ENCODE measurements around the gene CFAP410.
"Not testable (repeated sequence)": the region's sequence is repeated elsewhere in the genome, so short reads cannot be mapped to it uniquely, and the experiment has no call there.

The CFAP410 gene

DNA sequence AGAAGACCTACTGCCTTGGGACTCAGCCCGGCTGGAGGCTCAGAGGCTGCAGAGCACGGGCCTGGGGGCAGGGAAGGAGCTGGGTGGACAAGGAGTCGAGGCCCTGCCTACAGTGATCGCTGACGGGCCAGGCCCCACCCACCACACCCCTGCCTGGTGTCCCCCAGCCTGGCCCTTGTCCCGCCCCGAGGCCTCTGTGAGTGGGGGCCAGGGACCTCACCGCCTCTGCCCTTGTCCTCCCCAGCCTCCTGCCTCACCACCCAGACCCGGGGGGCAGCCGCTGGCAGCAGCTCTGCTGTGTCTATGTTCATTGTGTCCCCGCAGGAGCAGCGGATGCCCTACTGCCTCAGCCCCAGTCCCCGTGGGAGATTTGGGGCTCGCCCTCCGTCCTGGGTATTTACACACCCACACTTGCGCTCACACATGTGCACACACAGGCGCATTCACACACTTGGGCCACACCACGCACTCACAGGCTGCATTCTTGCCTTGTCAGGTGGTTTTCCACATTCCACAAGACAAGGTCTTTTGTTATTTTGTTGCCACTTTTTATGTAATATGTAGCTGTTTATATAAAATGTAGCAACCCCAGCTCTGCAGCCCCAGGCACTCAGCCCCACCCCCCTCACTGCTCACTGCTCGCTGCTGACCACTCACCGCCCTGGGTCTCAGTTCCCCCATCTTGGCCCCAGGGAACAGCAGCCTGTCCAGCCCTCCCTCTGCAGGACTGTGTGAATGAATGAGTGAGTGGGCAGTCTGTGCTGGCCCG, 32.1 kb downstream of the CFAP410 start:
- peaks cover 40% of the 10 kb centered on the region for H3K4me1 Mint-ChIP-seq
- ATAC-seq = no peak
- no peak overlapping the region for H3K27ac Mint-ChIP-seq
- no peak overlapping the region for H3K4me3 Mint-ChIP-seq
- H3K9me3 Mint-ChIP-seq = no peaks in the 10 kb centered on the region
- H3K27me3 Mint-ChIP-seq = no peaks in the 10 kb centered on the region
- peaks cover 29% of the 10 kb centered on the region for H3K36me3 Mint-ChIP-seq

DNA sequence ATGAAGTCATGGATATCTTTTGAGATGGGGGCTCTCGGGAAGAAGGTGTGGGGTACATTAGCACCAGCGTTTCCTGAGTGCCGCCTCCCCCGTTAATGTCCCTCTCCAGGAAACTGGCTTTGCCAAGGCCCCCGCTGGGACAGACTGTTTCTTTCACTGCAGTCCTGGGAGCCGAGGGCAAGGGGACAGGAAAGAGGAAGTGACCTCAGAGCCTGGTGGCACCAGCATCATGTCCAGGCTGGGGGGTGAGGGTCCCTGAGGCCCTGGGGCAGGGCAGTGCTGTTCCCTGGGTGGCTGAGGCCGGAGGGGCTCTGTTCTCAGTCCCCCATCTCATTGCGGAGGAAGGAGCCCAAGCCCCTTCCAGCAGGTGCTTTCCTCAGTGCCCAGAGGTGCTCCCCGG, 33.5 kb downstream of the CFAP410 start:
- Mint-ChIP-seq H3K4me1 (peaks cover 55% of the 10 kb centered on the region), H3K27ac (no peak overlapping the region), H3K9me3 (no peaks in the 10 kb centered on the region), H3K4me3 (no peak overlapping the region), H3K36me3 (peaks cover 17% of the 10 kb centered on the region), H3K27me3 (no peaks in the 10 kb centered on the region)
- ATAC-seq = no peak

DNA sequence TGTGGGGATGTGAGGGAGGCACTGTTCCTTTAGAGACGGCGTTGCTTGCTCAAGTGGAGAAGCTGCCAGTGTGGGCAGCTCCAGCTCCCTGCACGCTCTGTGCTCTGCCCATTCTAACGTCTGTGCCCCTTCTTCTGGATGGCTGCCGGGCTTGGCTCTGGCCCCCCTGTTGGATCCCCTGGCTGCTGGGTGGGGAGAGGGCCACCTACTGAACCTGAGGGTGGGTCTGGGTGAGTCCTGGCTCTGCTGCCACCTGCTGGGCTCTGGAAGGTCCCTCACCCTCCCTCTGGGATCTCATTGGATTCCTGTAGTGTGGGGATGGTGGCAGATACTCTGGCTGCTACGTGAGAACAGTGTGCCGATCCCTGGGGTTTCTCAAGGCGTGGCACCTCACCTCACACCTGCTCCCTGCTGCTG, 34.3 kb downstream of the CFAP410 start:
- no peak overlapping the region for H3K4me3 Mint-ChIP-seq
- H3K27ac Mint-ChIP-seq = peak overlapping the region; percentile 0
- peaks cover 57% of the 10 kb centered on the region for H3K4me1 Mint-ChIP-seq
- no peak for ATAC-seq
- H3K27me3 Mint-ChIP-seq = no peaks in the 10 kb centered on the region
- H3K9me3 Mint-ChIP-seq = no peaks in the 10 kb centered on the region
- H3K36me3 Mint-ChIP-seq = peaks cover 16% of the 10 kb centered on the region

DNA sequence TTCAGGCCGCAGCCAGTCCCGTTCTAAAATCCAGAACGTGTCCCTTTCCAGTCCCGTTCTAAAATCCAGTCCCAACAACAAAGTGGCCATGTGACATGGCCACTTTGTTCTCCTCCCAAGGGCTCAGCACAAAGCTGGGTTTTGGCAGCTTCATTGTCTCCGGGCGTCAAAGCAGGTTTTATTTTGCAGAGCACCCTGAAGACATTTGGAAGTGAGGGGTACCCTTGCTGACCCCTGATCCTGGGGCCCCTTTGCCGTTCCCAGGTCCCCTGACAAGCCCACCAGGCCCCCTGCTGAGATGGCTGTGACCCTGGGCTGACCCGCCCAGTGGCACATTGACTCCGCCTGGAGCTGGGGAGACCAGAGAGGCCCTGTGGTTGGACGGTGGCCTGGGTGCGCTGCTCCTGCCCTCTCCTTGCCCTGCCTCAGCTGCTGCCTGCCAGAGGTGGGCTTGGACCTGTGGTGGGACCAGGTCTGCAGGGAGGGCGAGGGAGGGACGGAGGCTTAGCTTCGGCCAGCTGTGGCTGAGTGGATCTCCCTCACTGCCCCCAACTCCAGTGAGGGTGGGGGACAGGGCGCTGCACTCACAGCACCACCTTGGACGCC, 35.1 kb downstream of the CFAP410 start:
- H3K4me1 Mint-ChIP-seq = peaks cover 61% of the 10 kb centered on the region
- no peaks in the 10 kb centered on the region for H3K9me3 Mint-ChIP-seq
- H3K4me3 Mint-ChIP-seq = no peak overlapping the region
- peaks cover 16% of the 10 kb centered on the region for H3K36me3 Mint-ChIP-seq
- no peak for ATAC-seq
- H3K27ac Mint-ChIP-seq = no peak overlapping the region
- no peaks in the 10 kb centered on the region for H3K27me3 Mint-ChIP-seq

DNA sequence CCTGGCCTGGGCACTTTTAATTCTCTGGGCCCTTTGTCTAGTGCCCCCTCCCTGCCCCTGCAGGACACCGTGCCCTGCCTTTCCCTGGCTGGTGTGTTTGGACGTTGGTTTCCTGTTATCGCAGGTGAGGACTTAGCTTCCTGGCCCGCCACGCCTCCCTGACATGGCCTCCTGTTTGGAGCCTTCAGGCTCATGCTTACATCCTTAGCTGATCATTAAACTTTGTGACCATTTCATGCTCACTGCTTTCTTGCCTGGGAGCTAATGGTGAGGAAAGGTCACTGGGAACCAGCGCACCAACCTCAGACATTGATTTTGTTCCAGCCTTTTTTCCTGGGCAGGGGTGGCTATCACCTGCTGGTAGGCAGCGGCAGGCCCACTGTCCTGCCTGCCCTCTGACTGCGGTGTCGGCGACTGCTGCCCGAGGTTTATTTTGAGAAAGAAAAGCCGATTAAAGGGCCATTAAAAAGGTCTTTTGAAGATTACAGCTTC, 35.7 kb downstream of the CFAP410 start:
- no peaks in the 10 kb centered on the region for H3K9me3 Mint-ChIP-seq
- H3K4me3 Mint-ChIP-seq = peak overlapping the region; percentile 49
- peak overlapping the region; percentile 46 for H3K27ac Mint-ChIP-seq
- peaks cover 16% of the 10 kb centered on the region for H3K36me3 Mint-ChIP-seq
- H3K4me1 Mint-ChIP-seq = peaks cover 66% of the 10 kb centered on the region
- no peaks in the 10 kb centered on the region for H3K27me3 Mint-ChIP-seq
- ATAC-seq = no peak

DNA sequence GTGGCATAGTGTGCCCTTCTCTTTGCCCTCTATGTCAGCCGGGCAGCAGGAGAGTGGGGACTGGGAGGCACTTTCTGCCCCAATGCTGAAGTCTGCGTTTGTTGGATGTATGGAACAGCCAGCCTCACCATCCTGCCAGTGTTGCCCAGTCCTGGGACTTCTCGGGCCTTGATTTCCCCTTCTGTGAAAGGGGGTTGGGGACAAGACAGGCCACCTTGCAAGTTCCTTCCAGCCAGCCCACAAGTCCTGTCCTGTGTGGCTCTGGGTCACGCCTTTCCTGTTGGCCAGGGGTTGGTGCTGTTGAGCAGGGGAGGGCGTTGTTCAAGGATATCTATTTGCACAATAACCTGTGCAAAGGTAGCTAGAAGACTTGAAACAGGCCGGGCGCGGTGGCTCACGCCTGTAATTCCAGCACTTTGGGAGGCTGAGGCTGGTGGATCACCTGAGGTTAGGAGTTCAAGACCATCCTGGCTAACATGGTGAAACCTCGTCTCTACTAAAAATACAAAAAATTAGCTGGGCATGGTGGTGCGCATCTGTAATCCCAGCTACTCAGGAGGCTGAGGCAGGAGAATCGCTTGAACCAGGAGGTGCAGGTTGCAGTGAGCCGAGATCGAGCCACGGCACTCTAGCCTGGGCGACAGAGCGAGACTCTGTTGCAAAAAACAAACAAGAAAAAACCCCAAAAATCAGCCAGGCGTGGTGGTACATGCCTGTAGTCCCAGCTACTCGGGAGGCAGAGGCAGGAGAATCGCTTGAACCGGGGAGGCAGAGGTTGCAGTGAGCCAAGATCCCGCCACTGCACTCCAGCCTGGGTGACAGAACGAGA, 36.4 kb downstream of the CFAP410 start:
- not testable (repeated sequence) for H3K27me3 Mint-ChIP-seq, ATAC-seq, H3K9me3 Mint-ChIP-seq
- peak overlapping the region; percentile 46 for H3K27ac Mint-ChIP-seq
- peak overlapping the region; percentile 55 for H3K4me3 Mint-ChIP-seq
- peaks cover 10% of the 10 kb centered on the region for H3K36me3 Mint-ChIP-seq
- H3K4me1 Mint-ChIP-seq = peaks cover 69% of the 10 kb centered on the region

DNA sequence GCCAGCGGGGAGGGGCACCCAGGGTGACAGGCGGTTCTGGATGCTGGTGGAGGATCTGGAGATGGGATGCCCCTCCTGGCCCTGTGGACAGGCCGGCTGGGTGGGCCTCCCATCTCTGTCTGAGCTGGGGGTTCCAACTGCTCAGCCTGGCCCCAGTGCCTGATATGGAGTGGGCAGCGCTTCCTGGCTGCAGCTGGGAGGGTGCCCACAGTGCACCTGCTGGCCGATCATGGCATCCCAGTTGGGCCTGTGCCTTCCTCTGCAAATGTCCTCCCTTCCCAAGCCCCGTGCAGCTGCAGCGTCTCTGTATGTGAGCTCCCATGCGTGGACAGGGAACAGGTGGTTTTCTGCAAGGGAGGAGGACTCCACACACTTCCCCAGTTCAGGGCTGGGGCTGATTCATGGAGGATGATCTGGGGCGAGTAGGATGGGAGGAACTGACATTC, 37.2 kb downstream of the CFAP410 start:
- H3K4me3 Mint-ChIP-seq = peak overlapping the region; percentile 82
- peaks cover 68% of the 10 kb centered on the region for H3K4me1 Mint-ChIP-seq
- peak overlapping the region; percentile 65 for H3K27ac Mint-ChIP-seq

DNA sequence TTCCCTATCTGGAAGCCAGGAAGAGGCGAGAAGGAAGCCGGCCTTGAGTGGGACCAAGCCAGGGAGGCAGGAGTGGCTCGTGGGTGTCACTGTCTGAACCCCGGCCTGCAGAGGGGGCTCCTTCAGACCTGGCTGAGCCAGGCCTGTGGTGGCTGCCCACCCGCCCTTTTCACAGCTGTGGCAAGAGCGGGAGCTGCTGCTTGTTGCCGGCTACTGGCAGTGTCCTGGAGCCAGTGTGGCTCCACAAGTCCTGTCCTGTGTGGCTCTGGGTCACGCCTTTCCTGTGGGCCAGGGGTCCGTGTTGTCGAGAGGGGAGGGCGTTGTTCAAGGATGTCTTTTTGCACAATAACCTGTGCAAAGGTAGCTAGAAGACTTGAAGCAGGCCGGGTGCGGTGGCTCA, 38.0 kb downstream of the CFAP410 start:
- no peak for ATAC-seq
- Mint-ChIP-seq H3K4me1 (peaks cover 70% of the 10 kb centered on the region), H3K9me3 (no peaks in the 10 kb centered on the region), H3K36me3 (peaks cover 4% of the 10 kb centered on the region), H3K27ac (peak overlapping the region; percentile 65), H3K27me3 (no peaks in the 10 kb centered on the region), H3K4me3 (peak overlapping the region; percentile 82)

More for the DNA sequence above, 37.2 kb downstream of the CFAP410 start:
- no peak for ATAC-seq
- Mint-ChIP-seq H3K36me3 (peaks cover 4% of the 10 kb centered on the region), H3K27me3 (no peaks in the 10 kb centered on the region), H3K9me3 (no peaks in the 10 kb centered on the region)

DNA sequence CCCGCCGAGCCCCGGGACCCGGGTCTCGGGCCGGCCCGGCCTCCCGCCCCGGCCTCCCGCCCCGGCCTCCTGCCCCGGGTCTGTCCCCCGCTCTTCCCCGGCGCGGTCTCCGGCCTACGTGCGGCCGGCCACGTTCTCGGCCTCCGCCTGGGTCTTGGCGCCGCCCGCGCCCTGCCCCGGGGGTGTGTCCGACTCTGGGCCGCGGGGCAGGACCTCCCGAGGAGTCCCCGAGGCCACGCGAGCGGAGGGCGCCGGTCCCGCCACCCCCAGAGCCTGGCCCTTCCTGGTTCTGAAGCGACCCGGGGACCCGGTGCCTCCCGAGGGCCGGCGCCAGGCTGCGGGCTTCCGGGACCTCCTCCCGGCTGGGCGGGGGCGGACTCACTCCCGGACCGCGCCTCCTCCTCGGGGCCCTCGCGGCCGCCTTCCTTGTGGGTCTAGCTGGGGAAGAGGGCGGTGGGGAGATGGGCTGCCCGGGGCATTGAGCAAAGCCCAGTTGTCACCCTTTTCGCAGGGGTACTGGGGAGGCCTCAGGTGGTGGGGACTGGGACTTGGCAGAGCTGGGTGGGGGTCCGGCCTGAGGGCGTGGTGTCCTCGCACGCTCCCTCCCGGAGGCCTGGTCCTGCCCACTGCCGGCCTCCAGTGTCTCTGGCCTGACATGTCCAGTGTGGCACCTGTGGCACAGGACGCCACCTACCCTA, 38.8 kb downstream of the CFAP410 start:
- Mint-ChIP-seq H3K27ac (peak overlapping the region; percentile 65), H3K4me3 (peak overlapping the region; percentile 82), H3K27me3 (no peaks in the 10 kb centered on the region), H3K9me3 (no peaks in the 10 kb centered on the region), H3K4me1 (peaks cover 78% of the 10 kb centered on the region), H3K36me3 (peaks cover 4% of the 10 kb centered on the region)
- ATAC-seq = peak; percentile 47

DNA sequence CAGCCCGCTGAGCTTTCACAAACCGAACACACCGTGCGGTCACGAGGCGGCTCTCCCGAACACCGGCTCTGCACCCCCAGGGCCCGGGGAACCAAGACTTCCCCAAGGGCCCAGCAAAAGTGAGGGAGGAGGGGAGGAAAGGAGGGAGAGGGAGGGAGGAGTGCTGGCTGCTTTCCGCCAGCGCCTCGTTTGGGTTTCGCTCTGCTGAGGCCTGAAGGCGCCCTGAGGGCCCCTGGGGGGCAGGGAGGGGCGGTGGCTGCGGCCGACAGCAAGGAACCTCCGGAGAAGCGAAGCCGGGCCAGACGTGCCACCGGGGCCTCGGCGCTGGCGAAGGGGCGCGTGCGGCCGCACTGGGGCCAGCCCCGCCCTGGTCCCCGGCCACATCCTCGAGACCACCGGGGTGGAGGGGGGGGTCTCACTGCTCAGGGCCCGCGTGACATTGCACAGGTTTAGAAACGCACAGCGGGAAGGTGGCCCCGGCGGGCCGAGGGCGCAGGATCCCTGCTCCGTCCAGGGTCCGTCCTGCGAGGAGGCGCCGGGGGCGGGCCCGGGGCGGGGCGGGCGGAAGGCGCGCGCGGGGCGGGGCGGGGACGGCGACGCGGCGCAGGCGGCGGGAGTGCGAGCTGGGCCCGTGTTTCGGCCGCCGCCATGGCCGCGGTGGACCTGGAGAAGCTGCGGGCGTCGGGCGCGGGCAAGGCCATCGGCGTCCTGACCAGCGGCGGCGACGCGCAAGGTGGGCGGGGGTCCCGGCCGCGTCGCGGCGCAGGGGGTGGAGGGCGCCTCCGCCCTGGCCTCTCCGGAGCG, 39.5 kb downstream of the CFAP410 start, which contains the start of gene PFKL:
Gene PFKL, plus strand, starts transcription at position 596 of the 804 bp plus-strand sequence. Its CDS starts 53 bp downstream, at position 649.
- Mint-ChIP-seq H3K4me1 (peaks cover 78% of the 10 kb centered on the region), H3K36me3 (peaks cover under 1% of the 10 kb centered on the region), H3K9me3 (no peaks in the 10 kb centered on the region), H3K27ac (peak within 1 kb of the TSS; percentile 90), H3K4me3 (peak within 1 kb of the TSS; percentile 83), H3K27me3 (no peaks in the 10 kb centered on the region)
- peak; percentile 84 for ATAC-seq

DNA sequence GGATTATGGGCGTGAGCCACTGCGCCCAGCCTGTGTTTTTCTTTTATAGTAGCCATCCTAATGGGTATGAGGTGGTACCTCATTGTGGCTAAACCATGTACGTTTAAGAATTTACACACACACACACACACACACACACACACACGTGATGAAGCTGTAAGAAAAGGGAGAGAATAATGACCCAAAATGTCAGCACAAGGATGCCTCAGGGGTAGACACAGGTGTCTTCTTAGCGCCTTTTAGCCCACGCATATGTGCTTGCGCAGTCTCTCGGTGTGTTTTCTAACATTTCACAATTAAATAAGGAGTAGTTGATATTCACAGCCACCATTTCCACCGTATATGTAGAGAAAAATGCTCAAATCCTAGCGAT, 40.1 kb downstream of the CFAP410 start:
- peak overlapping the region; percentile 90 for H3K27ac Mint-ChIP-seq
- H3K9me3 Mint-ChIP-seq = no peaks in the 10 kb centered on the region
- peaks cover 78% of the 10 kb centered on the region for H3K4me1 Mint-ChIP-seq
- no peaks in the 10 kb centered on the region for H3K36me3 Mint-ChIP-seq
- ATAC-seq = peak; percentile 1
- H3K4me3 Mint-ChIP-seq = peak overlapping the region; percentile 83
- H3K27me3 Mint-ChIP-seq = no peaks in the 10 kb centered on the region

DNA sequence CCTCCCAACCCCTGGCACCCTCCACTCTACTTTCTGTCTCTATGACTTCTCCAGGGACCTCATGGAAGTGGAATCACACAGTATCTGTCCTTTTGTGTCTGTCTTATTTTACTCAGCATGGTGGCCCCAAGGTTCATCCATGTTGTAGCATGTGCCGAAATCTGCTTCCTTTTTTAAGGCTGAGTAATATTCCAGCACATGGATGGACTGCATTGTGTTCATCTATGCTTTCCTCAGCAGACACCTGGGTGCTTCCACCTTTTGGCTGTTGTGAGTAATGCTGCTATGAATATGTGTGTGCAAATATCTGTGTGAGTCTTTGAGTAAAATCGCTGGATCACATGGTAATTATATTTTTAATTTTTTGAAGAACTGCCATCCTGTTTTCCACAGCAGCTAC, 40.9 kb downstream of the CFAP410 start:
- H3K36me3 Mint-ChIP-seq = no peaks in the 10 kb centered on the region
- H3K9me3 Mint-ChIP-seq = no peaks in the 10 kb centered on the region
- peak overlapping the region; percentile 90 for H3K27ac Mint-ChIP-seq
- peak overlapping the region; percentile 29 for H3K4me3 Mint-ChIP-seq
- no peak for ATAC-seq
- no peaks in the 10 kb centered on the region for H3K27me3 Mint-ChIP-seq
- H3K4me1 Mint-ChIP-seq = peaks cover 70% of the 10 kb centered on the region

DNA sequence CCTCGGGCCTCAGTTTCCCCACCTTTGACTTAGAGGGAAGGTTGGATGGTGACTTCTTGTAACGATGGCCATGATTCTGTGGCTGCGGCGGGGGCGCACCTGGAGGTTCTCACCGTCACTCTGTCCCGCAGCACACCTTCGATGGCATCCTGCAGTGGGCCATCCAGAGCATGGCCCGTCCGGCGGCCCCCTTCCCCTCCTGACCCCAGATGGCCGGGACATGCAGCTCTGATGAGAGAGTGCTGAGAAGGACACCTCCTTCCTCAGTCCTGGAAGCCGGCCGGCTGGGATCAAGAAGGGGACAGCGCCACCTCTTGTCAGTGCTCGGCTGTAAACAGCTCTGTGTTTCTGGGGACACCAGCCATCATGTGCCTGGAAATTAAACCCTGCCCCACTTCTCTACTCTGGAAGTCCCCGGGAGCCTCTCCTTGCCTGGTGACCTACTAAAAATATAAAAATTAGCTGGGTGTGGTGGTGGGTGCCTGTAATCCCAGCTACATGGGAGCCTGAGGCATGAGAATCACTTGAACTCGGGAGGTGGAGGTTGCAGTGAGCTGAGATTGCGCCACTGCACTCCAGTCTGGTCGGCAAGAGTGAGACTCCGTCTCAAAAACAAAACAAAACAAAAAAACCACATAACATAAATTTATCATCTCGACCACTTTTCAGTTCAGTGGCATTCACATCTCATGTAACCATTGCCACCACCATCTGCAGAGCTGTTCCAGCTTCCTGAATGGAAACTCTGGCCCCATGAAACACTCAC, 41.5 kb downstream of the CFAP410 start:
- H3K4me1 Mint-ChIP-seq = peaks cover 64% of the 10 kb centered on the region
- H3K4me3 Mint-ChIP-seq = peak overlapping the region; percentile 29
- H3K27me3 Mint-ChIP-seq = no peaks in the 10 kb centered on the region
- H3K36me3 Mint-ChIP-seq = no peaks in the 10 kb centered on the region
- H3K9me3 Mint-ChIP-seq = no peaks in the 10 kb centered on the region
- peak; percentile 35 for ATAC-seq
- H3K27ac Mint-ChIP-seq = peak overlapping the region; percentile 90

Measured in stimulated activated memory B cell treated with anti-CD40 and anti-IgM and Interleukin-4, amounts not matched to agents 10 μg/mL and 1 μg/mL and 100 μg/mL, for 72 hours (primary cell).